H1 (cell line): ENCODE data around the gene SBK1.
"Not testable (repeated sequence)": the region's sequence is repeated elsewhere in the genome, so short reads cannot be mapped to it uniquely, and the experiment has no call there.

Source experiments
- BRCA1 ChIP-seq: IDR thresholded peaks from 2 replicates; pipeline ENCODE4 v1.6.1; 2012; ENCODE audit warnings: low read depth, low read length, improper control_type of control experiment
- CEBPB ChIP-seq: IDR thresholded peaks from 2 replicates; pipeline ENCODE4 v1.6.1; 2012; ENCODE audit warnings: low read depth, low read length
- CHD1 ChIP-seq: IDR thresholded peaks from 2 replicates; pipeline ENCODE4 v1.6.1; 2012; ENCODE audit warnings: low read depth, low read length, improper control_type of control experiment
- EP300 ChIP-seq, 2 experiments: IDR thresholded peaks; 1 replicate in 1 of 2; 2 replicates in 1 of 2; pipeline ENCODE4 v1.6.1; 2011 to 2012; ENCODE audit warnings: low read depth in 2 of 2, low read length in 2 of 2, mild to moderate bottlenecking in 2 of 2, borderline replicate concordance in 1 of 2, inconsistent platforms in 1 of 2, moderate library complexity in 1 of 2
- EZH2 ChIP-seq: fragments of 200-600 bp; sonication (generic); IDR thresholded peaks from 2 replicates; pipeline ENCODE4 v1.7.1; 2012; ENCODE audit warnings: low read depth, mild to moderate bottlenecking, moderate library complexity, low read length, inconsistent platforms; ENCODE audit not compliant: severe bottlenecking
- PHF8 ChIP-seq: fragments of 200-600 bp; sonication (generic); conservative IDR thresholded peaks from 2 replicates; pipeline ENCODE4 v1.7.1; 2012; ENCODE audit warnings: low read depth, mild to moderate bottlenecking, inconsistent platforms, low read length, moderate library complexity
- POLR2A ChIP-seq, 2 experiments: IDR thresholded peaks; 1 replicate in 1 of 2; 2 replicates in 1 of 2; pipeline ENCODE4 v1.6.1; 2011; ENCODE audit warnings: low read depth in 2 of 2, low read length in 2 of 2, mild to moderate bottlenecking in 2 of 2; ENCODE audit errors: control extremely low read depth in 1 of 2
- SAP30 ChIP-seq: fragments of 300-600 bp; sonication (generic); IDR thresholded peaks from 2 replicates; pipeline ENCODE4 v1.7.1; 2012; ENCODE audit warnings: low read length, moderate library complexity, mild to moderate bottlenecking, inconsistent platforms; ENCODE audit not compliant: insufficient read depth, insufficient replicate concordance
- SRF ChIP-seq: IDR thresholded peaks from 2 replicates; pipeline ENCODE4 v1.6.1; 2011; ENCODE audit warnings: mild to moderate bottlenecking, low read depth, low read length, moderate library complexity
- ZNF274 ChIP-seq: IDR thresholded peaks from 2 replicates; pipeline ENCODE4 v1.7.0; 2012; ENCODE audit warnings: low read length, borderline replicate concordance; ENCODE audit errors: extremely low read depth
- TF ChIP-seq, protein P1 (sequence below): IDR thresholded peaks from 2 replicates; pipeline ENCODE4 v1.6.1; 2012; ENCODE audit warnings: low read length, inconsistent platforms
- TF ChIP-seq, protein P2 (sequence below), 3 experiments: IDR thresholded peaks; 1 replicate in 2 of 3; 2 replicates in 1 of 3; pipeline versions ENCODE4 v1.5.1 to v1.6.1; 2011; ENCODE audit warnings: low read length in 3 of 3, mild to moderate bottlenecking in 3 of 3, inconsistent platforms in 2 of 3, low read depth in 1 of 3, moderate library complexity in 1 of 3; ENCODE audit not compliant: insufficient read depth in 1 of 3; ENCODE audit errors: control extremely low read depth in 1 of 3

DNA sequence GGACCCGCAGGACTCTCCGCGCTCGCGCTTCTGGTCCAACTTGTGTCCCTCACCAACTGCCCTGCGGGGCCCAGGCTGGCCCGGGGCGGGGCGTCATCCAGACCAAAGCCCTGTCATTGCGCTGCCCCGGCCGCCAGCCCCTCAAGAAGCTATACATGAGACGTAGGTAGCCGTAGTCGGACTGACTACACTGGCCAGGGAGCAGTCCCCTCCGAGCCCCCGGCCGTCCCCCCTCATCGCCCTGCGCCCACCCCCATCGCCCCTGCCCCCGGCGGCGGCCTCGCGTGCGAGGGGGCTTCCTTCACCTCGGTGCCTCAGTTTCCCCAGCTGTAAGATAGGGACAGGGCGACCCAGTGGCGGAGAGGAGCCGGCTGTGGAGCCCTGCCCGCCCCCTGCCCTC is 75.6 kb downstream of the SBK1 start:
- not testable (repeated sequence) for TF ChIP-seq PHF8; POLR2A (IDR thresholded peaks at IDR 0.05; ENCODE audit: control extremely low read depth in 1 of 2, low read depth in 2 of 2, low read length in 2 of 2); ZNF274; SAP30; EZH2; SRF; CHD1; BRCA1; EP300 (IDR thresholded peaks at IDR 0.05; ENCODE audit: borderline replicate concordance in 1 of 2, low read depth in 2 of 2, low read length in 2 of 2); CEBPB
- TF ChIP-seq, protein P1, sequence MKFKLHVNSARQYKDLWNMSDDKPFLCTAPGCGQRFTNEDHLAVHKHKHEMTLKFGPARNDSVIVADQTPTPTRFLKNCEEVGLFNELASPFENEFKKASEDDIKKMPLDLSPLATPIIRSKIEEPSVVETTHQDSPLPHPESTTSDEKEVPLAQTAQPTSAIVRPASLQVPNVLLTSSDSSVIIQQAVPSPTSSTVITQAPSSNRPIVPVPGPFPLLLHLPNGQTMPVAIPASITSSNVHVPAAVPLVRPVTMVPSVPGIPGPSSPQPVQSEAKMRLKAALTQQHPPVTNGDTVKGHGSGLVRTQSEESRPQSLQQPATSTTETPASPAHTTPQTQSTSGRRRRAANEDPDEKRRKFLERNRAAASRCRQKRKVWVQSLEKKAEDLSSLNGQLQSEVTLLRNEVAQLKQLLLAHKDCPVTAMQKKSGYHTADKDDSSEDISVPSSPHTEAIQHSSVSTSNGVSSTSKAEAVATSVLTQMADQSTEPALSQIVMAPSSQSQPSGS, result not testable (repeated sequence)
- TF ChIP-seq, protein P2, sequence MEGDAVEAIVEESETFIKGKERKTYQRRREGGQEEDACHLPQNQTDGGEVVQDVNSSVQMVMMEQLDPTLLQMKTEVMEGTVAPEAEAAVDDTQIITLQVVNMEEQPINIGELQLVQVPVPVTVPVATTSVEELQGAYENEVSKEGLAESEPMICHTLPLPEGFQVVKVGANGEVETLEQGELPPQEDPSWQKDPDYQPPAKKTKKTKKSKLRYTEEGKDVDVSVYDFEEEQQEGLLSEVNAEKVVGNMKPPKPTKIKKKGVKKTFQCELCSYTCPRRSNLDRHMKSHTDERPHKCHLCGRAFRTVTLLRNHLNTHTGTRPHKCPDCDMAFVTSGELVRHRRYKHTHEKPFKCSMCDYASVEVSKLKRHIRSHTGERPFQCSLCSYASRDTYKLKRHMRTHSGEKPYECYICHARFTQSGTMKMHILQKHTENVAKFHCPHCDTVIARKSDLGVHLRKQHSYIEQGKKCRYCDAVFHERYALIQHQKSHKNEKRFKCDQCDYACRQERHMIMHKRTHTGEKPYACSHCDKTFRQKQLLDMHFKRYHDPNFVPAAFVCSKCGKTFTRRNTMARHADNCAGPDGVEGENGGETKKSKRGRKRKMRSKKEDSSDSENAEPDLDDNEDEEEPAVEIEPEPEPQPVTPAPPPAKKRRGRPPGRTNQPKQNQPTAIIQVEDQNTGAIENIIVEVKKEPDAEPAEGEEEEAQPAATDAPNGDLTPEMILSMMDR (IDR thresholded peaks at IDR 0.05; ENCODE audit: control extremely low read depth in 1 of 3, insufficient read depth in 1 of 3, low read depth in 1 of 3, low read length in 3 of 3), result not testable (repeated sequence)
